ENCODE data around the gene CDHR3.

GRCh38 chr7:106045586-106045985 is 82.5 kb downstream of the CDHR3 start:
- TF ChIP-seq EZH2 (optimal IDR thresholded peaks at IDR 0.05; ENCODE audit: low read depth, low read length) (no peak), CTCF (IDR thresholded peaks at IDR 0.05; ENCODE audit: low read length) (no peak)
